Mammary epithelial cell (primary cell): ENCODE results near the gene P4HB.

Experiments
- EZH2 ChIP-seq: IDR thresholded peaks from 2 replicates; pipeline ENCODE4 v1.6.1; 2012; ENCODE audit warnings: low read length, inconsistent platforms, borderline replicate concordance
- TF ChIP-seq, protein P1 (sequence below), 2 donors: IDR thresholded peaks in 1 of 2; conservative IDR thresholded peaks in 1 of 2; 2 replicates each; pipeline ENCODE4 v1.5.1; 2011 to 2012; ENCODE audit warnings: inconsistent platforms in 2 of 2, low read length in 2 of 2, mild to moderate bottlenecking in 2 of 2, control low read depth in 1 of 2, low read depth in 1 of 2; ENCODE audit not compliant: insufficient read depth in 1 of 2; ENCODE audit errors: extremely low read depth in 1 of 2

- no peak for TF ChIP-seq EZH2
- TF ChIP-seq, protein P1, sequence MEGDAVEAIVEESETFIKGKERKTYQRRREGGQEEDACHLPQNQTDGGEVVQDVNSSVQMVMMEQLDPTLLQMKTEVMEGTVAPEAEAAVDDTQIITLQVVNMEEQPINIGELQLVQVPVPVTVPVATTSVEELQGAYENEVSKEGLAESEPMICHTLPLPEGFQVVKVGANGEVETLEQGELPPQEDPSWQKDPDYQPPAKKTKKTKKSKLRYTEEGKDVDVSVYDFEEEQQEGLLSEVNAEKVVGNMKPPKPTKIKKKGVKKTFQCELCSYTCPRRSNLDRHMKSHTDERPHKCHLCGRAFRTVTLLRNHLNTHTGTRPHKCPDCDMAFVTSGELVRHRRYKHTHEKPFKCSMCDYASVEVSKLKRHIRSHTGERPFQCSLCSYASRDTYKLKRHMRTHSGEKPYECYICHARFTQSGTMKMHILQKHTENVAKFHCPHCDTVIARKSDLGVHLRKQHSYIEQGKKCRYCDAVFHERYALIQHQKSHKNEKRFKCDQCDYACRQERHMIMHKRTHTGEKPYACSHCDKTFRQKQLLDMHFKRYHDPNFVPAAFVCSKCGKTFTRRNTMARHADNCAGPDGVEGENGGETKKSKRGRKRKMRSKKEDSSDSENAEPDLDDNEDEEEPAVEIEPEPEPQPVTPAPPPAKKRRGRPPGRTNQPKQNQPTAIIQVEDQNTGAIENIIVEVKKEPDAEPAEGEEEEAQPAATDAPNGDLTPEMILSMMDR (conservative IDR thresholded peaks at IDR 0.05 in 1 of 2, IDR thresholded peaks at IDR 0.05 in 1 of 2; ENCODE audit: extremely low read depth in 1 of 2, insufficient read depth in 1 of 2, low read depth in 1 of 2, low read length in 2 of 2) = no peak
These were observed at the start of gene P4HB for GRCh38 chr17:81859906-81860755.
